Pons (tissue), 1 donor: Measurements from ENCODE around the gene SUPT7L.

Experiments used
- DNase-seq: peaks from one replicate; pipeline ENCODE4 v3.0.0-alpha.2; 2016; ENCODE audit warnings: low spot score

The SUPT7L gene

GRCh38 chr2:27663285-27664153 lies at the start of gene SUPT7L, which contains the start of gene SLC4A1AP:
SUPT7L (minus strand) TSS chr2:27663614; CDS start chr2:27662192, 1,422 bp downstream.
SLC4A1AP (plus strand) TSS chr2:27663889; CDS start chr2:27663915, 26 bp downstream.
- peak; percentile 87 for DNase-seq

GRCh38 chr2:27713201-27713600 lies 49.8 kb upstream of the SUPT7L start:
- DNase-seq, result no peak

GRCh38 chr2:27712522-27712921 lies 49.1 kb upstream of the SUPT7L start:
- DNase-seq, result no peak

DNA sequence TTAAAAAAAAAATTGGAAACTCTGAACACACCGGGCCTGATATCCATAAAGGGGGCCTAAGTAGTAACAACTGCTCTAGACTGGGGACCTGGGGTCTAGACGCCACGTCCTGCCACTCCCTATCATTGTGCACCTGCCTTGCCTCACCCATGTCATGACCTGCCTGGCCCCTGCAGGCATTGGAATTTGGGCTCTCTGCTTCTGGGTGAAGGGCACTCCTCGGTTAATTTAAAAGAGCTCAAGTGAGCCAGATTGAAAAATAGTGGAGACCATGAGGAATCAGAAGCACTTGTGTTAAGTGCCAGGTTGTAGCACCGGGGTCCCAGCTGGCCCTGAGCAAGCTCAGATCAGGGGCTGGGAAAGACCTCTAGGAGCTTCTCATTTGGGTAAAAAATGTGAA lies 48.4 kb upstream of the SUPT7L start:
- DNase-seq, result no peak

- no peak for DNase-seq
These were observed 47.4 kb upstream of the SUPT7L start for GRCh38 chr2:27710640-27711430.

DNA sequence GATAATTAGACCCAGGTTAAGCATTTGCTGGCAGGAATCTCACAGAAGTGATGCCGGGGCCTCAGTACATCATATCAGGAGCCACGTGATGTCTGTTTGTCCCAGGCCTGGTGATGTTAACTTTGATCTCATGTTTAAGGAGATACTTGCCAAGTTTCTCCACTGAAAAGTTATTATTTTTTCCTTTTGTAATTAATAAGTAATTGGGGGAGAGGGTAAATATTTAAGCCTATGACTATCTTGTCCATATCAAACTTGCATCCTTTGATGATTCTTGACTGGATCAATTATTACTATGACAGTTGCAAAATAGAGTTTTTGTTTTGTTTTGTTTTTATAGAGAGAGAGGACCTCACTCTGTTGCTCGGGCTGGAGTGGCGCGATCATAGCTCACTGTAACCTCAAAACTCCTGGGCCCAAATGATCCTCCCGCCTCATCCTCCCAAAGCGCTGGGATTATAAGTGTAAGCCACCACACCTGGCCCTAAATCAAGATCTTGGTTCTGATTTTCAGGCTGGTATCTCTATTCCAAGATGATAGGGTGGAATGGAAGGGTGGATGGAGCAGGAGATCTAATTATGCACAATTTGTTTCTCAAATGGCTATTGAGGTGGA lies 46.7 kb upstream of the SUPT7L start:
- no peak for DNase-seq

- DNase-seq, result no peak
These were observed 45.9 kb upstream of the SUPT7L start for GRCh38 chr2:27709326-27709725.

DNA sequence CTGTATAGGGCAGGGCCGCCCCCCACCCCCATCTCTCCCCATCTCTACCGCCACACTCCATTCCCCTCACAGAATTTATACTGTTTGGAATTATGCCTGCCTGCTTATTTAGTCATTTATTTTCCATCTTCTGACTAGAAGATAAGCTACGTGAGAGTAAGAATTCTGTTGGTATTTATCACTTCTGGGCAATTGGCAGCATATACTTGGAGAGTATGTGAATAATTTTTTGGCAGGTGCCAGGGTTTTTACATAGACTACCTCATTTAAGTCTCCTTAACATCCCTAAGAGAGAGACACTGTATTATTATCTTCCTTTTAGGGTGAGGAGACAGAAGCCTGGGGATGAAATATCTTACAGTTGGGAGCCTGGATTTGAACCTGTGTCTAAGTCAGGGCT lies 45.3 kb upstream of the SUPT7L start:
- no peak for DNase-seq

DNA sequence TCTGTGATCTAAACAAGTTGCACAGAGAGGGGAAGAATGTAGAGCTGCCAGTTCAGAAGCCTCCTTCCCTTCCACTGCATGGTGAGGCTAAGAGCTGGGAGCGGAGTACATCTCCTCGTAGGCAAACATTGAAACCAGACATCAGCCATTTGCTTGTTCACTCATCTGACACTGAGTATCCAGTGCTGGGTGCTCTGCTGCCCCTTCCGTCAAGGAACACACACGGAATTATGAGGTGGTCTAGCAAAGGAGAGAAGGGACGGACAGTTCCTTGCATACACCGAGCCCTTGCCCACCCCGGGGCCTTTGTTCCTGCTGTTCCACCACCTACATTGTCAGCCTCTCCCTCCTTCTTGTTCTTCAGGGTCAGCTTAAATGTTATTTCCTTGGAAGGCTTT lies 44.8 kb upstream of the SUPT7L start:
- DNase-seq, result no peak

DNA sequence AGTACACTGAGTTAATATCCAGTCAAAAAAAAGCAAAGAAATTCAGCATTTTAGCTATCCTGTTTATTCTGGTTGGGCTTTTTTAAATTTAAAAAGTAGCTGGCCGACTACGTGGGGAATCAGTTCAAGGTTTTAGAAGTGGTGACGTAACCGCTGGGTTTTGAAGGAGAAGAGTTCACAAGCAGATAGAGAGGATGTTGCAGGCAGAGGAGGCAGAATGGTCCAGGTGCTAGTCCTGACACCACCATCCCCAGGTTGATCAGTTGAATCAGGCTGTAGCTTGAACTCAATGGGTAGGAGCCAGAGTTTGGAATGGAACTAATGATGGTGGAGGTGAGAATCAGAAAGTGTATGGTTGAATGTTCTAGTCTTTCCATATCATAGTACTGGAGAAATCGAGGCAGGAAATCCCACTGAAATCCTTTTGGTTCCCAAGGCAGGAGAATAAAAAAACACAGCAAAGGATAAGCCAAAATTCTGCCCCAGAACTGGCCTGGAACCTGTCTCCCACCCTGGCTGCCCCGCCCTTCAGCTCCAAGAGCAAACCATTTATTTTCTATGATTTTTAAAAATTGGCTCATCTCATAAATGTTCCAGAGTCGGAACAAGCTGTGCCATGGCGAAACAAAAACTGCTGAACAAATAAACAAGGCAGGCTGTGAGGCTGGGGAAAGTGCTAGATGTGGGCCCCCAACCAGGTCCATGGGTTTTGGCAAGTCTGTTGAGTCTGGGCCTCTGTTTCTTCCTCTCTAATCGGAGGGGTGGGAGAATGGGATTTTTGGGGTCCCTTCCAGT lies 44.2 kb upstream of the SUPT7L start:
- no peak for DNase-seq

DNA sequence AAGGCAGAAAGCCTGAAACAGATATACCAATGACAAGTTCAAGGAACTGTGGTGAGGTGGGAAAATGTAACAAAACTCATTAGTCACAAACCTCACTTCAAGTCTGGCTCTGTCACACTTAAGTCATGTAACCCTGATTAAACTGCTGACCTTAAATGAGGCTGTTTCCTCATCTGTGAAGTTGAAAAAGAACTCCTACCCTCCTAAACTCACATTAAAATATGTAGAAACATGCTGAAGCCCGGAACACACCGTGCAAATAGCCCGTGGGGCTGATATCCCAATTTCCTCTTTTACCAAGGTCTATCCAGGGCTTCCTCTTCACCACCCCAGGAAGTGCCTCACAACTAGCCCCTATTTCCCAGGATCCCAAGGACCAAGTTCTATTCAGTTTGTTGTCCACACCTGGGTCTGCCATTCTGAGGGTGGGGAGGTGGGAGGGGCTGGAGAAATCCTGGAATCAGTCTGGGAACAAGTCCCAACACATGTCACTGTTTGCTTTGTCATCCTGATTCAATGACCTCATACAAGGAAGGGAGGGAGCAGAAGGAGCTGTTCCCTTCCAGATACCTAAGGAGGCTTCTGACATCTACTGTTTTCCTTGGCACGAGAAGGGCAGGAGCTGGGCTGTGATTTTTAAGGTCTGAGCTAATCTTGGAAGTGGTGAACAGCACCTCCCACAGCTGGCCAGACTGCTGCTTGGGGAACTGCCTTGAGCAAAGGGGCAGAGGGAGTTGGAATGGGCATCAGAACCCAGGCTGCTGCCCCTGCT lies 42.6 kb upstream of the SUPT7L start:
- no peak for DNase-seq

- DNase-seq, result no peak
These were observed 41.0 kb upstream of the SUPT7L start for GRCh38 chr2:27704342-27704876.

DNA sequence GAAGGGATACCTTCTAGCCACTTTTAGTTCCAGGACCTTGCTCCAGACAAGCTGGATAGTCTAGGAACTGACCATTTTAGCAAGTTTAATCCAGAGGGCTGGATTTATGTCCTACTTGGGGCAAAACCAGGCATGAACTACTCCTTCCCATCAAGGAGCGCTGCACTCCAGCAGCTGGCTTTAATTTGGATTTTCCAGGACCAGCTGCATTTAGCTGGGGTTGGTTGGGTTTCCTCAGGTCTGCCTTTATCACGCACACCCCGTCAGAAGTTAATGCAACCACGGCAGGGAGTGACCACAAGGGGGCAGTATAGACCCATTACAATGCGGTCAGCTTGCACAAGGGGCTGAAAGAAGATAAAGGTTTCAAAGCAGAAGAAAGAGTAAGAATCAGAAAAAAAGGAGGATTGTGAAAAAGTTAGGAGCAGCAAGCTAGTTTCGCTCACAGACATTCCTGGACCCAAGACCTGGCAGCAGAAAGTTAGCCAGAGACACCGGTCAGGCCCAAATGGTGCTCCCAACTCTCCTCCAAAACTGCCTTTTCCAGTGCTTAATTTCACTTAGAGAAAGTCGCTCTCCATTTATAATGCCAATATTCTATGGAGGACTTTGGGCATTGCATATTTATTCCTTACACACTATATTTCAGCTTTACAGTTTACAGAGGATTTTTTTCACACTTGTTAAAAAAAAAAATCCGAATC lies 40.4 kb upstream of the SUPT7L start:
- peak; percentile 79 for DNase-seq

GRCh38 chr2:27702302-27702701 lies 38.9 kb upstream of the SUPT7L start:
- no peak for DNase-seq

- no peak for DNase-seq
These were observed 38.3 kb upstream of the SUPT7L start for GRCh38 chr2:27701676-27702075.

DNA sequence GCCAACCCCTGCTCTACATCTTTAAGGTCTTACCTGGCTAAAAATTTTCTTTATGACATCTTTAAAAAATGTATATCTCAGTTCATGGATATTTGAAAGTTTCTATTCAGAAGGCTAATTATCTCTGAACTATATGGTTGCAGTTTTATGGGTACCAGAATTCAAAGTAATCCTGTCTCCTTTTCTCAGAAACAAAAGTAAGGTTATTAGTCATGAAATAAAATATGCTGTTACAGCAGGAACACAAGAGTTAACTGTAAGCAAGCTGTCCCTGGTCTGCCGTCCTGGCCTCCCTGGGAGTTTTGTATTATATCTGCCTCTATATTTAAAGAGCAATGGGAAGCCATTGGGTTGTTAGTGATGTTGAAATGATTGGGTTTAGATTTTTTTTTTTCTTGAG lies 34.2 kb upstream of the SUPT7L start:
- DNase-seq, result no peak

DNA sequence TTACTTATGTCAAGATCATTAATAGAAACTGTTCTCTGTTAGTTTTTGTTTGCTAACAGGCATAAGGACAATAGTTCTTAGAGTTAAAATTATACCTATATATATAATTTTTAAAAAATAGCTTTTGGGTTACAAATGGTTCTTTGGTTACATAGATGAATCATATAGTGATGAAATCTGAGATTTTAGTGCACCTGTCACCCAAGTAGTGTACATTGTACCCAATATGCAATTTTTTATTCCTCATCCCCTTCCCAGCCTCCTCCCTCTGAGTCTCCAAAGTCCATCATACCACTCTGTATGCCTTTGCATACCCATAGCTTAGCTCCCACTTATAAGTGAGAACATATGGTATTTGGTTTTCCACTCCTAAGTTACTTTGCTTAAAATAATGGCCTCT lies 26.6 kb upstream of the SUPT7L start:
- DNase-seq, result no peak

DNA sequence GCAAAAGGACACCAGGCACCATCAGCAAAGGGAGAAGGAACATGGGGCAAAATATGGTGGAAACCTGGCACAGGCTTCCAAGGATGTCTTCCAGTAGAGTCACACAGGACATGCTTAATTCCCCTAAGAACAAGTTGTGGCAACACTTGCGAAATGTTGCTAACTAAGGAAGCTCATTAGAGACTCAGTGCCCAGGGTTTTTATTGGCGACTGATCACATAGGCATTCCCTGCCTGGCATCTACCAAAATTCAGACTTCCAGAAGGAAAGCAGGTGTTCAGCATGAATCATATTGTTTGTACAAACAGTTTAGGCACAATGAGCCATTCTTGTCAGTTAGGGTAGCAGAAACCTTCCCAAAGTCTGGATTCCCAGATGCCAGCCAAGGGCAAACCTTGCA lies 26.0 kb upstream of the SUPT7L start:
- DNase-seq, result no peak

DNA sequence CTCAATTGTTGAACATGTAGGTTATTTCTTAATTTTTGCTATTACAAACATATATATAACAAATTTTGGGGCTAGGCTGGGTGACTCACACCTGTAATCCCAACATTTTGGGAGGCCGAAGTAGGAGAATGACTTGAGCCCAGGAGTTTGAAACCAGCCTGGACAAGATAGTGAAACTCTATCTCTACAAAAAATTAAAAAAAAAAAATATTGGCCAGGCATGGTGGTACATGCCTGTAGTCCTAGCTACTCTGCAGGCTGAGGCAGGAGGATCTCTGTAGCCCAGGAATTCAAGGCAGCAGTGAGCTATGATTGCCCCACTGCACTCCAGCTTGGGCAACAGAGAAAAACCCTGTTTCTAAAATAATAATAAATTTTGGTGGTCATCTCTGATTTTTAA lies 23.8 kb upstream of the SUPT7L start:
- no peak for DNase-seq

- no peak for DNase-seq
These were observed 22.2 kb upstream of the SUPT7L start for GRCh38 chr2:27685577-27685976.
